NCI-H1436 treated with DMSO at 0.1 percent for 48 hours (cell line): ENCODE measurements around the gene TGIF2LY.
"Not testable (repeated sequence)": the region's sequence is repeated elsewhere in the genome, so short reads cannot be mapped to it uniquely, and the experiment has no call there.

Source experiments
- DNase-seq: peaks from one replicate; lab custom pipeline; 2025; lab: John Stamatoyannopoulos, UW

The TGIF2LY gene

DNA sequence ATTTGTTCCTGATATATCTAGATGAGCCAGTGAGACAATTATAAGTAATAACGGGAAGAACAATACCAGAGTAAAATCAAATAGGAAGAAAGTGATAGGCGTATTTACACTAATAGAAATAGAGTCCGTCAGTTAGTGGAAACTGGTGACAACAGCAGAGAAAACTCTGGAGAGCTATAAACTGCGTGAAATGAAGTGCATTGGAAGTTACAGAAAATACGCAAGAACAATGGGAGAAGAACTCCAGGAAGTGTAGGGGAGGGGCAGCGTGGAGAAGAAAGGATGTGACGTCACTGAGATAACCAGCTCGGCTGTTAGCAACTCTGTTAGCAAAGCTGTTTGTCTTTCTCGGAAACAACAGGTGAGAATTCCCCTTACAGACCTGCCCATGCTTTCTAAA, at the start of gene TGIF2LY:
Gene TGIF2LY (plus strand): TSS at position 301 of the 400 bp plus-strand sequence. CDS start 178 bp downstream, outside the sequence.
- not testable (repeated sequence) for DNase-seq
